LNCAP (cell line): Measurements from ENCODE around the gene PRRX2.

ENCODE experiments used
- CTCF ChIP-seq: fragments of 450-650 bp; IDR thresholded peaks from 2 replicates; pipeline ENCODE4 v1.5.1; 2017; ENCODE audit warnings: mild to moderate bottlenecking

The PRRX2 gene

GRCh38 chr9:129736334-129736733 is 70.9 kb downstream of the PRRX2 start:
- TF ChIP-seq CTCF: no peak

DNA sequence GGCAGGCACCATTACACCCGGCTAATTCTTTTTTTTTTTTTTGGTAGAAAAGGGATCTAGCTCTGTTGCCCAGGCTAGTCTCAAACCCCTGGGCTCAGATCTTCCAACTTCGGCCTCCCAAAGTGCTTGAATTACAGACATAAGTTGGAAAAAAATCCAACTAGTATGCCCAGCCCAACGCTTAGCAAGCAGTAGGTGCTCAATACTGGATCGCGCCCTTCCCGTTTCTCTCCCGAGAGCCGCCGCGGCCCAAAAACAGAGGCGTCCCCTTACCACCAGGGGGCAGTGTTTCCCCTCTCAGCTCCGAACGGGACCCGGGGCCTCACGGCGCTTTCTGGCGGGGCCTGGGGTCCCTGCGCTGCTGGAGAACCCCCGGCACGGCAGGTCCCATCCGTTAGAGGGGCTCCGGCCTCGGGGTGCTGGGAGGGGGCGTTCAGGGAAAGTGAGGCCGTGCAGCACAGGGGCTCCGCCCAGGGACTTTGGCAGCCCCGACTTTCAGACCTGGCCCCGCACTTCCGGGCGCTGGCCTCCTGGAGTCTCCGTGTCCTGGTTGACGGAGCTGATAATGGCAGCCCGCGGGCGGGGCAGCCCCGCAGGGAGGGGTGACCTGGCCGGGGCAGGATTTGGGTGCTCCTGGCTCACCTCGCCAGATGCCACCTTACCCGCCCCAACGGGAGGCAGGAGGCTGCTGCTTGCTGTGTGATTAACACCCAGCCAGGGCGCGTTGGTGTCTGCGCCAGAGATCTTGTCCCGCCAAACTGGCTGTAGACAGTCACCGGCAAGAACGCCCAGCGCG is 72.2 kb downstream of the PRRX2 start:
- TF ChIP-seq CTCF: peak; percentile 91

- no peak for TF ChIP-seq CTCF
These were observed 74.0 kb downstream of the PRRX2 start for GRCh38 chr9:129739432-129739831.

- TF ChIP-seq CTCF: no peak
These were observed 74.7 kb downstream of the PRRX2 start for GRCh38 chr9:129740174-129740573.

GRCh38 chr9:129740666-129741464 is 75.4 kb downstream of the PRRX2 start:
- TF ChIP-seq CTCF: no peak

DNA sequence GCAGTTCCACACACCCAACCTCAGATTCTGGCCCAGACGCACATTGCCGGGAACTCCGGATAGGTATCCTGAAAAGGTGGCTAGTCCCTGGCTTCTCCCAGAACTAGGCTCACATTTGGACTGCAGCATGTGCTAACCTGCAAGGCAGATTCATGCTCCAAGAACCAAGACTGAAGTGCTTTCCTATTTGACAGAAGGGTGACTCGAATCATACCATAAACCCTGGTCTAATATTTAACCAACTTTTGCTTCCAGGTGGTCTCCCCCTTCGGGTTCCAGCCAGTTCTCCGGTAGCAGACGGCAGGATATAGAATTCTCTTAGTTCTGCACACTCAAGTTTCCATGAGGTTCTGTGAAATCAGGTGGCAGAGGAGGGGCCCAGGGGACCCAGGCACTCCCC is 79.8 kb downstream of the PRRX2 start:
- no peak for TF ChIP-seq CTCF

- TF ChIP-seq CTCF: no peak
These were observed 80.8 kb downstream of the PRRX2 start for GRCh38 chr9:129746092-129746777.
